ENCODE results near the gene GPR139. TPM values are rescaled to one million over a fixed set of nuclear protein-coding genes. Genes with fewer than 3 reads are reported as not detected.

The GPR139 gene
- polyA plus RNA-seq, 1 experiment = not detected

- H3K4me3 ChIP-seq (ENCODE audit: low read depth, low read length) = no peak overlapping the region
- ChIA-PET CTCF (no interaction called here), POLR2A (no interaction called here)
- TF ChIP-seq CTCF (IDR thresholded peaks at IDR 0.05; ENCODE audit: low read depth, low read length) = no peak
- H3K9me3 ChIP-seq (ENCODE audit: control insufficient read depth, insufficient read depth, low read length) = no peaks in the 10 kb centered on the region
- no peak for DNase-seq (ENCODE audit: low read depth, low spot score)
- H3K27ac ChIP-seq (ENCODE audit: low read depth, low read length) = no peak overlapping the region
- no peaks in the 10 kb centered on the region for H3K27me3 ChIP-seq (ENCODE audit: control insufficient read depth, insufficient read depth, low read length)
Measured at GRCh38 chr16:20016234-20016633, 57.5 kb downstream of the GPR139 start.

GRCh38 chr16:20004931-20005330, 68.8 kb downstream of the GPR139 start:
- POLR2A ChIA-PET = no interaction called here
- no peak for TF ChIP-seq CTCF (IDR thresholded peaks at IDR 0.05; ENCODE audit: low read depth, low read length)
- peaks cover 7% of the 10 kb centered on the region; the same call in 1 of the 2 replicates for H3K9me3 ChIP-seq (ENCODE audit: control insufficient read depth, insufficient read depth, low read length)
- no peak overlapping the region for H3K27ac ChIP-seq (ENCODE audit: low read depth, low read length)
- no peak overlapping the region for H3K4me3 ChIP-seq (ENCODE audit: low read depth, low read length)
- no peak for DNase-seq (ENCODE audit: low read depth, low spot score)
- CTCF ChIA-PET = no interaction called here
- no peaks in the 10 kb centered on the region for H3K27me3 ChIP-seq (ENCODE audit: control insufficient read depth, insufficient read depth, low read length)

- Histone ChIP-seq H3K27me3 (ENCODE audit: control insufficient read depth, insufficient read depth, low read length) (no peaks in the 10 kb centered on the region), H3K4me3 (ENCODE audit: low read depth, low read length) (no peak overlapping the region), H3K27ac (ENCODE audit: low read depth, low read length) (no peak overlapping the region), H3K9me3 (ENCODE audit: control insufficient read depth, insufficient read depth, low read length) (peaks cover 7% of the 10 kb centered on the region; the same call in 1 of the 2 replicates)
- POLR2A ChIA-PET = no interaction called here
- no peak for TF ChIP-seq CTCF (IDR thresholded peaks at IDR 0.05; ENCODE audit: low read depth, low read length)
- DNase-seq (ENCODE audit: low read depth, low spot score) = no peak
- CTCF ChIA-PET = no interaction called here
Measured at GRCh38 chr16:20002936-20003335, 70.8 kb downstream of the GPR139 start.

- TF ChIP-seq CTCF (IDR thresholded peaks at IDR 0.05; ENCODE audit: low read depth, low read length) = no peak
- Histone ChIP-seq H3K4me3 (ENCODE audit: low read depth, low read length) (no peak overlapping the region), H3K27me3 (ENCODE audit: control insufficient read depth, insufficient read depth, low read length) (no peaks in the 10 kb centered on the region), H3K27ac (ENCODE audit: low read depth, low read length) (no peak overlapping the region), H3K9me3 (ENCODE audit: control insufficient read depth, insufficient read depth, low read length) (peaks cover 7% of the 10 kb centered on the region; the same call in 1 of the 2 replicates)
- DNase-seq (ENCODE audit: low read depth, low spot score) = no peak
- ChIA-PET CTCF (no interaction called here), POLR2A (no interaction called here)
Measured at GRCh38 chr16:20001856-20002707, 71.6 kb downstream of the GPR139 start.

- ChIA-PET CTCF (no interaction called here), POLR2A (no interaction called here)
- Histone ChIP-seq H3K4me3 (ENCODE audit: low read depth, low read length) (no peak overlapping the region), H3K9me3 (ENCODE audit: control insufficient read depth, insufficient read depth, low read length) (peaks cover 9% of the 10 kb centered on the region), H3K27ac (ENCODE audit: low read depth, low read length) (no peak overlapping the region), H3K27me3 (ENCODE audit: control insufficient read depth, insufficient read depth, low read length) (no peaks in the 10 kb centered on the region)
- TF ChIP-seq CTCF (IDR thresholded peaks at IDR 0.05; ENCODE audit: low read depth, low read length) = no peak
- no peak for DNase-seq (ENCODE audit: low read depth, low spot score)
Measured at GRCh38 chr16:19997734-19998133, 76.0 kb downstream of the GPR139 start.
